ENCODE results near the gene ARID4B. TPM values are rescaled to one million over a fixed set of nuclear protein-coding genes. Genes with fewer than 3 reads are reported as not detected.

Gene ARID4B
- total and polyA plus RNA-seq, 2 of the 13 experiments (the other 11 are each of a cell fraction or from before 2014, with no cell fraction given): 9.7 to 24.6 TPM

DNA sequence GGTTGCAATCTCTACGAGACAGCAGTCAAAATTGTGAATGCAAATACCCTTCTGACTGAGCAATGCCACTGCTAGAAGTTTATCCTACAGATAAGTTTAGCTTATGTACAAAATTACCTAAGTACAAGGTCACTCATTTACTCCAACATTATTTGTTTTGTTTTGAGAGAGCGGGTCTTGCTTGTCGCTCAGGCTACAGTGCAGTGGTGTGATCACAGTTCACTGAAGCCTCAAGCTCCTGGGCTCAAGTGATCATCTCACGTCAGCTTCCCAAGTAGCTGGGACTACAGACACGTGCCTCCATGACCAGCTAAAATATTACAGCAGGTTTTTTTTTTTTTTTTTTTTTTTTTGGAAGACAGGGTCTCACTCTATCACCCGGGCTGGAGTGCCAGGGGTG lies 182.3 kb downstream of the ARID4B start (continued):
- TF ChIP-seq HNF4A (CRISPR knock-in tag; IDR thresholded peaks at IDR 0.05): peak; percentile 34
- 0 out of 2 replicates have a peak, but pooled peaks have one; percentile 31 for TF ChIP-seq MED1 (CRISPR knock-in tag; IDR thresholded peaks at IDR 0.05)
- no peak for TF ChIP-seq PHB2 (IDR thresholded peaks at IDR 0.05; ENCODE audit: partially characterized antibody)
- peak; percentile 30; the same call in 1 of the 2 replicates for TF ChIP-seq FOXA3 (CRISPR knock-in tag; IDR thresholded peaks at IDR 0.05)
- TF ChIP-seq CEBPB (IDR thresholded peaks at IDR 0.05; ENCODE audit: borderline replicate concordance, low read depth, low read length): no peak
- TF ChIP-seq, protein P1, sequence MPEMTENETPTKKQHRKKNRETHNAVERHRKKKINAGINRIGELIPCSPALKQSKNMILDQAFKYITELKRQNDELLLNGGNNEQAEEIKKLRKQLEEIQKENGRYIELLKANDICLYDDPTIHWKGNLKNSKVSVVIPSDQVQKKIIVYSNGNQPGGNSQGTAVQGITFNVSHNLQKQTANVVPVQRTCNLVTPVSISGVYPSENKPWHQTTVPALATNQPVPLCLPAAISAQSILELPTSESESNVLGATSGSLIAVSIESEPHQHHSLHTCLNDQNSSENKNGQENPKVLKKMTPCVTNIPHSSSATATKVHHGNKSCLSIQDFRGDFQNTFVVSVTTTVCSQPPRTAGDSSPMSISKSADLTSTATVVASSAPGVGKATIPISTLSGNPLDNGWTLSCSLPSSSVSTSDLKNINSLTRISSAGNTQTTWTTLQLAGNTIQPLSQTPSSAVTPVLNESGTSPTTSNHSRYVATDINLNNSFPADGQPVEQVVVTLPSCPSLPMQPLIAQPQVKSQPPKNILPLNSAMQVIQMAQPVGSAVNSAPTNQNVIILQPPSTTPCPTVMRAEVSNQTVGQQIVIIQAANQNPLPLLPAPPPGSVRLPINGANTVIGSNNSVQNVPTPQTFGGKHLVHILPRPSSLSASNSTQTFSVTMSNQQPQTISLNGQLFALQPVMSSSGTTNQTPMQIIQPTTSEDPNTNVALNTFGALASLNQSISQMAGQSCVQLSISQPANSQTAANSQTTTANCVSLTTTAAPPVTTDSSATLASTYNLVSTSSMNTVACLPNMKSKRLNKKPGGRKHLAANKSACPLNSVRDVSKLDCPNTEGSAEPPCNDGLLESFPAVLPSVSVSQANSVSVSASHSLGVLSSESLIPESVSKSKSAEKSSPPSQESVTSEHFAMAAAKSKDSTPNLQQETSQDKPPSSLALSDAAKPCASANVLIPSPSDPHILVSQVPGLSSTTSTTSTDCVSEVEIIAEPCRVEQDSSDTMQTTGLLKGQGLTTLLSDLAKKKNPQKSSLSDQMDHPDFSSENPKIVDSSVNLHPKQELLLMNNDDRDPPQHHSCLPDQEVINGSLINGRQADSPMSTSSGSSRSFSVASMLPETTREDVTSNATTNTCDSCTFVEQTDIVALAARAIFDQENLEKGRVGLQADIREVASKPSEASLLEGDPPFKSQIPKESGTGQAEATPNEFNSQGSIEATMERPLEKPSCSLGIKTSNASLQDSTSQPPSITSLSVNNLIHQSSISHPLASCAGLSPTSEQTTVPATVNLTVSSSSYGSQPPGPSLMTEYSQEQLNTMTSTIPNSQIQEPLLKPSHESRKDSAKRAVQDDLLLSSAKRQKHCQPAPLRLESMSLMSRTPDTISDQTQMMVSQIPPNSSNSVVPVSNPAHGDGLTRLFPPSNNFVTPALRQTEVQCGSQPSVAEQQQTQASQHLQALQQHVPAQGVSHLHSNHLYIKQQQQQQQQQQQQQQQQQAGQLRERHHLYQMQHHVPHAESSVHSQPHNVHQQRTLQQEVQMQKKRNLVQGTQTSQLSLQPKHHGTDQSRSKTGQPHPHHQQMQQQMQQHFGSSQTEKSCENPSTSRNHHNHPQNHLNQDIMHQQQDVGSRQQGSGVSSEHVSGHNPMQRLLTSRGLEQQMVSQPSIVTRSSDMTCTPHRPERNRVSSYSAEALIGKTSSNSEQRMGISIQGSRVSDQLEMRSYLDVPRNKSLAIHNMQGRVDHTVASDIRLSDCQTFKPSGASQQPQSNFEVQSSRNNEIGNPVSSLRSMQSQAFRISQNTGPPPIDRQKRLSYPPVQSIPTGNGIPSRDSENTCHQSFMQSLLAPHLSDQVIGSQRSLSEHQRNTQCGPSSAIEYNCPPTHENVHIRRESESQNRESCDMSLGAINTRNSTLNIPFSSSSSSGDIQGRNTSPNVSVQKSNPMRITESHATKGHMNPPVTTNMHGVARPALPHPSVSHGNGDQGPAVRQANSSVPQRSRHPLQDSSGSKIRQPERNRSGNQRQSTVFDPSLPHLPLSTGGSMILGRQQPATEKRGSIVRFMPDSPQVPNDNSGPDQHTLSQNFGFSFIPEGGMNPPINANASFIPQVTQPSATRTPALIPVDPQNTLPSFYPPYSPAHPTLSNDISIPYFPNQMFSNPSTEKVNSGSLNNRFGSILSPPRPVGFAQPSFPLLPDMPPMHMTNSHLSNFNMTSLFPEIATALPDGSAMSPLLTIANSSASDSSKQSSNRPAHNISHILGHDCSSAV (CRISPR knock-in tag; IDR thresholded peaks at IDR 0.05; ENCODE audit: borderline replicate concordance): no peak
- TF ChIP-seq ZBTB38 (CRISPR knock-in tag; IDR thresholded peaks at IDR 0.05): peak; percentile 60
- 0 out of 2 replicates have a peak, but pooled peaks have one; percentile 29 for TF ChIP-seq ZSCAN12 (CRISPR knock-in tag; IDR thresholded peaks at IDR 0.05)
- no peak for TF ChIP-seq SOX6 (IDR thresholded peaks at IDR 0.05)
- TF ChIP-seq SOX6 (CRISPR knock-in tag; IDR thresholded peaks at IDR 0.05): peak; percentile 52
- TF ChIP-seq MXI1 (IDR thresholded peaks at IDR 0.05; ENCODE audit: borderline replicate concordance, low read depth, low read length): no peak
- peak; percentile 25; the same call in 1 of the 2 replicates for TF ChIP-seq FOXJ3 (CRISPR knock-in tag; IDR thresholded peaks at IDR 0.05; ENCODE audit: borderline replicate concordance)
- peak; percentile 35; the same call in 1 of the 2 replicates for TF ChIP-seq SALL1 (CRISPR knock-in tag; IDR thresholded peaks at IDR 0.05)
- no peak for TF ChIP-seq YEATS4 (CRISPR knock-in tag; IDR thresholded peaks at IDR 0.05; ENCODE audit: borderline replicate concordance)

Data from HepG2 (cell line).